ENCODE measurements around the gene SHROOM3.

SHROOM3 gene

GRCh38 chr4:76726631-76727030 lies 291.6 kb downstream of the SHROOM3 start:
- TF ChIP-seq REST (IDR thresholded peaks at IDR 0.05; ENCODE audit: low read depth) (no peak), TCF12 (IDR thresholded peaks at IDR 0.05; ENCODE audit: low read depth) (no peak), YY1 (IDR thresholded peaks at IDR 0.05; ENCODE audit: low read depth) (no peak), FOXM1 (IDR thresholded peaks at IDR 0.05; ENCODE audit: borderline replicate concordance, low read depth) (no peak), USF1 (IDR thresholded peaks at IDR 0.05) (no peak), TEAD4 (IDR thresholded peaks at IDR 0.05) (no peak), EGR1 (IDR thresholded peaks at IDR 0.05) (no peak), CREB1 (IDR thresholded peaks at IDR 0.05; ENCODE audit: low read depth) (no peak), CEBPB (IDR thresholded peaks at IDR 0.05) (no peak), EP300 (IDR thresholded peaks at IDR 0.05; ENCODE audit: borderline replicate concordance) (no peak), ZBTB7A (IDR thresholded peaks at IDR 0.05; ENCODE audit: low read depth) (no peak), TAF1 (IDR thresholded peaks at IDR 0.05; ENCODE audit: low read depth) (no peak), RAD21 (IDR thresholded peaks at IDR 0.05; ENCODE audit: low read depth) (no peak), MAX (IDR thresholded peaks at IDR 0.05) (no peak), NFIC (IDR thresholded peaks at IDR 0.05) (no peak)

- no peak for TF ChIP-seq USF1 (IDR thresholded peaks at IDR 0.05)
- TF ChIP-seq MAX (IDR thresholded peaks at IDR 0.05) = no peak
- no peak for TF ChIP-seq ZBTB7A (IDR thresholded peaks at IDR 0.05; ENCODE audit: low read depth)
These were observed 294.4 kb downstream of the SHROOM3 start for GRCh38 chr4:76729460-76729859.

GRCh38 chr4:76729980-76730379 lies 295.0 kb downstream of the SHROOM3 start:
- TF ChIP-seq RAD21 (IDR thresholded peaks at IDR 0.05; ENCODE audit: low read depth) = no peak
- no peak for TF ChIP-seq TCF12 (IDR thresholded peaks at IDR 0.05; ENCODE audit: low read depth)
- no peak for TF ChIP-seq TAF1 (IDR thresholded peaks at IDR 0.05; ENCODE audit: low read depth)
- TF ChIP-seq MAX (IDR thresholded peaks at IDR 0.05) = no peak
- no peak for TF ChIP-seq NFIC (IDR thresholded peaks at IDR 0.05)
- TF ChIP-seq TEAD4 (IDR thresholded peaks at IDR 0.05) = no peak
- no peak for TF ChIP-seq USF1 (IDR thresholded peaks at IDR 0.05)
- no peak for TF ChIP-seq CEBPB (IDR thresholded peaks at IDR 0.05)
- TF ChIP-seq CREB1 (IDR thresholded peaks at IDR 0.05; ENCODE audit: low read depth) = no peak

- TF ChIP-seq USF1 (IDR thresholded peaks at IDR 0.05) (no peak), MAX (IDR thresholded peaks at IDR 0.05) (no peak), TCF12 (IDR thresholded peaks at IDR 0.05; ENCODE audit: low read depth) (no peak), FOXM1 (IDR thresholded peaks at IDR 0.05; ENCODE audit: borderline replicate concordance, low read depth) (no peak), CREB1 (IDR thresholded peaks at IDR 0.05; ENCODE audit: low read depth) (no peak)
These were observed 297.2 kb downstream of the SHROOM3 start for GRCh38 chr4:76732246-76732645.

- TF ChIP-seq REST (IDR thresholded peaks at IDR 0.05; ENCODE audit: low read depth) = no peak
- peak; percentile 57; the same call in 1 of the 2 replicates for TF ChIP-seq NFIC (IDR thresholded peaks at IDR 0.05)
- TF ChIP-seq FOXM1 (IDR thresholded peaks at IDR 0.05; ENCODE audit: borderline replicate concordance, low read depth) = no peak
- peak; percentile 9; the same call in 1 of the 2 replicates for TF ChIP-seq EP300 (IDR thresholded peaks at IDR 0.05; ENCODE audit: borderline replicate concordance)
- TF ChIP-seq RAD21 (IDR thresholded peaks at IDR 0.05; ENCODE audit: low read depth) = peak; percentile 63
- no peak for TF ChIP-seq ZBTB7A (IDR thresholded peaks at IDR 0.05; ENCODE audit: low read depth)
- no peak for TF ChIP-seq MAX (IDR thresholded peaks at IDR 0.05)
- no peak for TF ChIP-seq TAF1 (IDR thresholded peaks at IDR 0.05; ENCODE audit: low read depth)
- peak; percentile 63; the same call in 1 of the 2 replicates for TF ChIP-seq TCF12 (IDR thresholded peaks at IDR 0.05; ENCODE audit: low read depth)
- TF ChIP-seq USF1 (IDR thresholded peaks at IDR 0.05) = no peak
- no peak for TF ChIP-seq CREB1 (IDR thresholded peaks at IDR 0.05; ENCODE audit: low read depth)
- no peak for TF ChIP-seq TEAD4 (IDR thresholded peaks at IDR 0.05)
- TF ChIP-seq EGR1 (IDR thresholded peaks at IDR 0.05) = no peak
- no peak for TF ChIP-seq CEBPB (IDR thresholded peaks at IDR 0.05)
- TF ChIP-seq YY1 (IDR thresholded peaks at IDR 0.05; ENCODE audit: low read depth) = no peak
These were observed 298.2 kb downstream of the SHROOM3 start for GRCh38 chr4:76733068-76733771.

Measured in Ishikawa (cell line).